Mesendoderm (in vitro differentiated cells): ENCODE data around the gene MRPL37.

Source experiments
- DNase-seq: peaks from one replicate; pipeline ENCODE4 v3.0.0; 2013
- H2AK5ac ChIP-seq: 2 replicates; pipeline ENCODE4 v1.6.1; 2013; ENCODE audit warnings: low read length, inconsistent platforms
- H2BK120ac ChIP-seq: 2 replicates; pipeline ENCODE4 v1.6.1; 2013; ENCODE audit warnings: low read depth, mild to moderate bottlenecking, low read length, moderate library complexity, mixed read lengths
- H2BK15ac ChIP-seq: replicated peaks from 2 replicates; pipeline ENCODE4 v1.6.1; 2013; ENCODE audit warnings: low read depth, mild to moderate bottlenecking, moderate library complexity
- H2BK5ac ChIP-seq: 2 replicates; pipeline ENCODE4 v1.6.1; 2013; ENCODE audit warnings: low read length, inconsistent platforms
- H3K18ac ChIP-seq: 2 replicates; pipeline ENCODE4 v1.6.1; 2013; ENCODE audit warnings: mild to moderate bottlenecking, low read length, mixed read lengths
- H3K23ac ChIP-seq: one replicate; pipeline ENCODE4 v1.6.1; 2013; ENCODE audit warnings: low read length
- H3K27ac ChIP-seq: 2 replicates; pipeline ENCODE4 v1.5.1; 2013; ENCODE audit warnings: low read depth, mild to moderate bottlenecking, inconsistent platforms, low read length, moderate library complexity
- H3K27me3 ChIP-seq: 2 replicates; pipeline ENCODE4 v1.6.1; 2013; ENCODE audit warnings: low read length, control low read depth, mild to moderate bottlenecking, inconsistent platforms; ENCODE audit not compliant: insufficient read depth, poor library complexity
- H3K36me3 ChIP-seq: 2 replicates; pipeline ENCODE4 v1.6.1; 2013; ENCODE audit warnings: low read length, inconsistent platforms; ENCODE audit not compliant: control insufficient read depth, insufficient read depth
- H3K4ac ChIP-seq: one replicate; pipeline ENCODE4 v1.6.1; 2013; ENCODE audit warnings: low read depth, mild to moderate bottlenecking, low read length, moderate library complexity
- H3K4me1 ChIP-seq: 2 replicates; pipeline ENCODE4 v1.6.1; 2013; ENCODE audit warnings: low read depth, low read length, inconsistent platforms; ENCODE audit not compliant: control insufficient read depth
- H3K4me2 ChIP-seq: 2 replicates; pipeline ENCODE4 v1.6.1; 2013; ENCODE audit warnings: low read length
- H3K4me3 ChIP-seq: 2 replicates; pipeline ENCODE4 v1.5.1; 2013; ENCODE audit warnings: mild to moderate bottlenecking, low read length
- H3K56ac ChIP-seq: one replicate; pipeline ENCODE4 v1.6.1; 2013; ENCODE audit warnings: low read length
- H3K79me1 ChIP-seq: 2 replicates; pipeline ENCODE4 v1.6.1; 2013; ENCODE audit warnings: low read length, inconsistent platforms
- H3K79me2 ChIP-seq: 2 replicates; pipeline ENCODE4 v1.6.1; 2013; ENCODE audit warnings: mild to moderate bottlenecking, low read length; ENCODE audit not compliant: control insufficient read depth, insufficient read depth
- H3K9ac ChIP-seq: 2 replicates; pipeline ENCODE4 v1.6.1; 2013; ENCODE audit warnings: low read length, inconsistent platforms
- H4K5ac ChIP-seq: one replicate; pipeline ENCODE4 v1.6.1; 2013; ENCODE audit warnings: low read length
- H4K8ac ChIP-seq: one replicate; pipeline ENCODE4 v1.6.1; 2013; ENCODE audit warnings: low read depth, mild to moderate bottlenecking, control low read depth, low read length, moderate library complexity
- WGBS: extraction: QIAGEN DNeasy Blood & Tissue Kit; methylation state at CpG from one replicate; pipeline ENCODE4 v1.1.7; 2013; ENCODE audit warnings: low lambda C conversion rate, missing lambda C conversion rate; ENCODE audit not compliant: insufficient coverage; ENCODE audit errors: extremely low coverage; 5-methylcytosine and 5-hydroxymethylcytosine counted together

MRPL37 gene

GRCh38 chr1:54250670-54251069 is 50.7 kb downstream of the MRPL37 start:
- no peak overlapping the region for H2BK120ac ChIP-seq
- no peak overlapping the region for H4K5ac ChIP-seq
- no peaks in the 10 kb centered on the region for H3K79me2 ChIP-seq
- H3K36me3 ChIP-seq = peaks cover 8% of the 10 kb centered on the region
- H4K8ac ChIP-seq = no peak overlapping the region
- no peak overlapping the region for H2AK5ac ChIP-seq
- peaks cover 4% of the 10 kb centered on the region for H3K79me1 ChIP-seq
- H3K23ac ChIP-seq = no peak overlapping the region
- no peak overlapping the region for H3K4me2 ChIP-seq
- no peak overlapping the region for H3K4me3 ChIP-seq
- no peak overlapping the region for H3K18ac ChIP-seq
- H2BK15ac ChIP-seq = no peak overlapping the region
- H3K9ac ChIP-seq = no peak overlapping the region
- no peaks in the 10 kb centered on the region for H3K27me3 ChIP-seq
- no peak overlapping the region for H2BK5ac ChIP-seq
- H3K4me1 ChIP-seq = no peaks in the 10 kb centered on the region
- DNase-seq = no peak
- H3K27ac ChIP-seq = no peak overlapping the region
- no peak overlapping the region for H3K56ac ChIP-seq
- no peak overlapping the region for H3K4ac ChIP-seq
- WGBS = no CpG with 5 or more reads among the region's 12 CpGs

DNA sequence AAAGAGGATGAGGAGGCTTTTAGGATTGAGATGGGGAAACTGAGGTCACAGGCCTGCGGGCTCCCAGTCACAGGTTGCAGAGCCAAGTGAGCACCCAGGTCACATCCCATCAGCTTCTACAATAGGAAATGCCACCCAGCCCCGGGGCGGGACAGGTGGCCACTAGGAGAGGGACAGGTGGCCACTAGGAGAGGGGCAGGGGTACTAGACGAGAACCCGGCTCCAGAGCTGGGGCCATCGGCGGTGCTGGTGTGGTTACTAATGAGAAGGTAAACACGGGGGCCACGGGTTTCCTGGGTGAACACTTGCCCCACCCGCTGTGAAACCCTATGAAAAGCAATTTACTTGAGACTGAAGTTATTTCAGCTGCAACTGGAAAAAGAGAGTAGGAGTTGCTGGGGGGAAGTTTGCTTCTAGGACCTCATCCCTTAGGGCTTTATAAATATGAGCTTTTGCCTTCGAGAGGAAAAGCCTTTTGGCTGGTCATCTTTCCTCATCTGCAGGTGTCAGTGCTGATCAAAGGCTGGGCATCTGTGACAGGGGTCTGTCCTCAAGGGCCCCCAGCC is 52.5 kb downstream of the MRPL37 start:
- Histone ChIP-seq H2BK5ac (no peak overlapping the region), H3K56ac (no peak overlapping the region), H3K27me3 (no peaks in the 10 kb centered on the region), H3K79me1 (peaks cover 10% of the 10 kb centered on the region), H3K18ac (no peak overlapping the region), H4K5ac (no peak overlapping the region), H3K4me2 (no peak overlapping the region), H3K36me3 (peaks cover 8% of the 10 kb centered on the region), H2AK5ac (no peak overlapping the region), H3K9ac (no peak overlapping the region), H3K4me1 (no peaks in the 10 kb centered on the region), H3K4me3 (no peak overlapping the region), H3K23ac (no peak overlapping the region), H2BK120ac (no peak overlapping the region), H3K79me2 (peaks cover 5% of the 10 kb centered on the region), H4K8ac (no peak overlapping the region), H3K27ac (no peak overlapping the region), H2BK15ac (no peak overlapping the region), H3K4ac (no peak overlapping the region)
- no peak for DNase-seq
- WGBS = no CpG with 5 or more reads among the region's 11 CpGs

GRCh38 chr1:54253480-54253879 is 53.5 kb downstream of the MRPL37 start:
- no peak overlapping the region for H3K18ac ChIP-seq
- peaks cover 9% of the 10 kb centered on the region for H3K36me3 ChIP-seq
- peaks cover 12% of the 10 kb centered on the region for H3K79me1 ChIP-seq
- no peak overlapping the region for H2AK5ac ChIP-seq
- no peak overlapping the region for H3K56ac ChIP-seq
- no peak overlapping the region for H3K23ac ChIP-seq
- no peak overlapping the region for H2BK15ac ChIP-seq
- no peak overlapping the region for H3K4me2 ChIP-seq
- peak overlapping the region; percentile 7 for H3K27ac ChIP-seq
- no peak overlapping the region for H4K8ac ChIP-seq
- no peak overlapping the region for H2BK120ac ChIP-seq
- no peak overlapping the region for H3K4ac ChIP-seq
- WGBS = no CpG with 5 or more reads among the region's 5 CpGs
- DNase-seq = peak; percentile 23
- no peaks in the 10 kb centered on the region for H3K4me1 ChIP-seq
- H3K79me2 ChIP-seq = peaks cover 5% of the 10 kb centered on the region
- no peak overlapping the region for H3K4me3 ChIP-seq
- H2BK5ac ChIP-seq = no peak overlapping the region
- H3K27me3 ChIP-seq = no peaks in the 10 kb centered on the region
- no peak overlapping the region for H4K5ac ChIP-seq
- H3K9ac ChIP-seq = no peak overlapping the region

DNA sequence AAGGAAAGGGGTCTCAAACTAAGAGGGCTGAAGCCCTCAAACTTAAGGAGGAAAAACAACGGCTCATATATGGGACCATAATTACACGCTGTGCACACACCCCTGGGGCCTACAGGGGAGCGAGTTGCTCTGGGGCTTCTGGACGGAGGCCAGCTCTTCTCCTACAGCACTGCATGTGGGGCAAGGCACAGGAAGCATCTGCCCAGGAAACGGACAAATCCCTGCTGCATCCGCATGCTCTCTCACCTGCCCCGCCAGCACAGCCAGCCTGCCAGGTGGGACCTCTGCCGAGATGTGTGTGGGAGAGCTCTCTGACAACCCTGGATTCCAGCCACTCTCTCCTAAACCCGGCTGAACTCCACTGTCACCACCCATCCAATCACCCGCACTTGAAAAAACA is 54.1 kb downstream of the MRPL37 start:
- no peak overlapping the region for H3K4me3 ChIP-seq
- H3K23ac ChIP-seq = no peak overlapping the region
- no peak overlapping the region for H3K56ac ChIP-seq
- H4K8ac ChIP-seq = no peak overlapping the region
- no peaks in the 10 kb centered on the region for H3K27me3 ChIP-seq
- no peak overlapping the region for H2AK5ac ChIP-seq
- H3K79me1 ChIP-seq = peaks cover 12% of the 10 kb centered on the region
- H2BK120ac ChIP-seq = no peak overlapping the region
- H3K36me3 ChIP-seq = peaks cover 9% of the 10 kb centered on the region
- no peaks in the 10 kb centered on the region for H3K4me1 ChIP-seq
- no peak for DNase-seq
- no peak overlapping the region for H2BK15ac ChIP-seq
- no peak overlapping the region for H2BK5ac ChIP-seq
- peaks cover 5% of the 10 kb centered on the region for H3K79me2 ChIP-seq
- H3K4me2 ChIP-seq = no peak overlapping the region
- H3K27ac ChIP-seq = no peak overlapping the region
- WGBS = no CpG with 5 or more reads among the region's 10 CpGs
- H3K9ac ChIP-seq = no peak overlapping the region
- H3K4ac ChIP-seq = no peak overlapping the region
- no peak overlapping the region for H4K5ac ChIP-seq
- H3K18ac ChIP-seq = no peak overlapping the region

DNA sequence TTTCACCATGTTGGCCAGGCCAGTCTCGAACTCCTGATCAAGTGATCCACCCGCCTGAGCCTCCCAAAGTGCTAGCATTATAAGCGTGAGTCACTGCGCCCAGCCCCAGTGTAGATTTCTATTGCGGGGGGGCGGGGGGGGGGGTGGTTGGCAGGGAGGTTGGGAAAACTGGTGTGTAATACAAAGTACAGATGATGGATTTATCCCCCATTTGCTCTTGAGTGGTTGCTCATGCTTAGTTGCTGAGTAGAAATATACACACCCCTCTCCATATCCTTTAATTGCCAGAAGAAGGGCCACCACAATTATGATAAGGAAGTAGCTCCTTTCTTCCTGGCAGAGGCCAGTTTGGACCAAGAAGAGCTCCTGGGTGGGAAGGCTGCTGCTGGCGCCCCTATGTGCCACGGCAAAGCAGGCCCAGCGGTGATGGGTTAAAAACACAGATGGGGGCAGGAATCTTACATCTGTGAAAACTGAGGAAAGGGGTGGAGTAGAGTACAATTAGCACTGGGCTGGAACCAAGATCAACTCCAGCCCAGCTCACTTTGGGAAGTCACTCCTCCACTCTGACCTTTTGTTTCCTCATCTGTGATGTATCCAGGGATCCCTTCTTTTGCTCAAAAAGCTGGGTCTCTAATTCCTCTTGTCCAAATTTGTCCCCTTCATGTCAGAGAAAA is 55.2 kb downstream of the MRPL37 start:
- H2BK5ac ChIP-seq = no peak overlapping the region
- no peak overlapping the region for H2BK15ac ChIP-seq
- H3K27ac ChIP-seq = no peak overlapping the region
- H3K4ac ChIP-seq = no peak overlapping the region
- no peaks in the 10 kb centered on the region for H3K27me3 ChIP-seq
- peaks cover 9% of the 10 kb centered on the region for H3K36me3 ChIP-seq
- peaks cover 6% of the 10 kb centered on the region for H3K79me2 ChIP-seq
- no peak overlapping the region for H3K23ac ChIP-seq
- H4K8ac ChIP-seq = no peak overlapping the region
- no CpG with 5 or more reads among the region's 9 CpGs for WGBS
- no peak overlapping the region for H3K18ac ChIP-seq
- no peak for DNase-seq
- H3K4me2 ChIP-seq = no peak overlapping the region
- H3K9ac ChIP-seq = no peak overlapping the region
- H2AK5ac ChIP-seq = no peak overlapping the region
- peaks cover 13% of the 10 kb centered on the region for H3K79me1 ChIP-seq
- no peak overlapping the region for H2BK120ac ChIP-seq
- no peak overlapping the region for H3K4me3 ChIP-seq
- no peak overlapping the region for H4K5ac ChIP-seq
- no peak overlapping the region for H3K56ac ChIP-seq
- no peaks in the 10 kb centered on the region for H3K4me1 ChIP-seq
